Endometrium (tissue), 2 donors: Measurements from ENCODE around the gene MORN1.

Experiments used
- FAIRE-seq: peaks from 2 replicates; lab custom pipeline; 2012; peaks lifted over from hg19 to GRCh38; lab: Jason Lieb, UNC
- donor health status: control.
- donor health status: control.

MORN1 gene

GRCh38 chr1:2384941-2385481 is 6.3 kb downstream of the MORN1 start:
- FAIRE-seq = no peak

DNA sequence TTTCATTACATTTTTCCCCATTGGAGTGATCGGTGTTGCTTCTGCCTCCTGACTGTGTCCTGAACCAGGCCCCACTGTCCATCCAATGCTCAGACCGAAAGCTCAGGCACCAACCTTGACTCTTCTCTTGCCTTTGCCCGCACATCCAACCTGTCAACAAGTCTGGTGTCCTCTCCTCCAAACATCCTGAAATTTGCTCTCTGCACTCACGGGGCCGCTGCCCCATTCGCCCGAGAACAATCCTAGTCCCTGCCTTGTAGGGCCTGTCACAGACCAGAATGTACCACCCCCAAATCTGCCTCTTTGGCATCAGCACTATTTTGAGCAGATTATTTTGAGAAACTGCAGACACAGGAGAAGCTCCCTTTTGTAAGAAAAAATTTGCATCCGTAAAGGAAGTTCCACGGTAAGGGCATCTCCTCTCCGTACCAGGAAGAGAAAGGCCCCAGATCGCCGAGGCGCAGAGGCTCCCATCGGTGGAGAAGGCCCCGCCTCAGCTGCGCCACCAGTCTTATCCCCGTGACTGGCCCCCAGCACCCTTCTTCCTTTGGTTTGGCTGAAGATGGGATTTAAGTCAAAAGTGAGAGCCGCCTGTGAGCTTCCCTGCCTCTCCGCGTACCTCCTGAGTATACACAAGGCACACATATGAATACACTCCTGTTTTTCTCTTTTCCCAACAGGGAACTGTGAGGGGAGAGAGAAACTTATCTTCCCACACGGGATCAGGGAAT is 7.1 kb downstream of the MORN1 start:
- no peak for FAIRE-seq

- no peak for FAIRE-seq
Observed at GRCh38 chr1:2383576-2383975, 7.8 kb downstream of the MORN1 start.

- no peak for FAIRE-seq
Observed at GRCh38 chr1:2382621-2383361, 8.6 kb downstream of the MORN1 start.

- FAIRE-seq = no peak
Observed at GRCh38 chr1:2381741-2382620, 9.4 kb downstream of the MORN1 start.

- FAIRE-seq = no peak
Observed at GRCh38 chr1:2380816-2381591, 10.3 kb downstream of the MORN1 start.

DNA sequence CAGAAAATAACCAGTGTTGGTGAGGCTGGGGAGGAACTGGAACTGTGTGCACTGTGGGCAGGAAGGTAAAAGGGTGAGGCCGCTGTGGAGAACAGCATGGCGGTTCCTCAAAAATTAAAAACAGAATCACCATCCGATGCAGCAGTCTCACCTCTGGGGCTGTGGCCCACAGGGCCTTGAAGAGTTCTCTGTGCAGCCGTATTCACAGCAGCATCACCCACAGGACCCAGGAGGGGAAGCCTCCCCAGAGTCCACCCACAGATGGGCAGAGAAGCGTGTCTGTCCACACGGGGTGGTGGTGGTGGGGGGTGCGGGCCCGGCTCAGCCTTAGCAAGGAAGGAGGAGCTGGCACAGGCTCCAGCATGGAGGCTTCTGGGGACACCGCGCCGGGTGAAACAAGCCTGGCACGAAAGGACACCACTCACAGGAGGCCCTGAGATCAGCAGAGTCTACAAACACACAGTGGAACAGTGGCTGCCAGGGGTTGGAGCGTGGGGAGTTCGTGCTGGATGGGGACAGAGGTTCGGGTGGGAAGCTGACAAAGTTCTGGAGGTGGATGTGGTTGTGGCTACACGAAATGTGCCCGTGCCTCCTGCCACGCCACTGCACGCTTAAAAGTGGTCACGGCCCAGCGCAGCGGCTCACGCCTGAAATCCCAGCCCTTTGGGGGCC is 11.5 kb downstream of the MORN1 start:
- FAIRE-seq = no peak

DNA sequence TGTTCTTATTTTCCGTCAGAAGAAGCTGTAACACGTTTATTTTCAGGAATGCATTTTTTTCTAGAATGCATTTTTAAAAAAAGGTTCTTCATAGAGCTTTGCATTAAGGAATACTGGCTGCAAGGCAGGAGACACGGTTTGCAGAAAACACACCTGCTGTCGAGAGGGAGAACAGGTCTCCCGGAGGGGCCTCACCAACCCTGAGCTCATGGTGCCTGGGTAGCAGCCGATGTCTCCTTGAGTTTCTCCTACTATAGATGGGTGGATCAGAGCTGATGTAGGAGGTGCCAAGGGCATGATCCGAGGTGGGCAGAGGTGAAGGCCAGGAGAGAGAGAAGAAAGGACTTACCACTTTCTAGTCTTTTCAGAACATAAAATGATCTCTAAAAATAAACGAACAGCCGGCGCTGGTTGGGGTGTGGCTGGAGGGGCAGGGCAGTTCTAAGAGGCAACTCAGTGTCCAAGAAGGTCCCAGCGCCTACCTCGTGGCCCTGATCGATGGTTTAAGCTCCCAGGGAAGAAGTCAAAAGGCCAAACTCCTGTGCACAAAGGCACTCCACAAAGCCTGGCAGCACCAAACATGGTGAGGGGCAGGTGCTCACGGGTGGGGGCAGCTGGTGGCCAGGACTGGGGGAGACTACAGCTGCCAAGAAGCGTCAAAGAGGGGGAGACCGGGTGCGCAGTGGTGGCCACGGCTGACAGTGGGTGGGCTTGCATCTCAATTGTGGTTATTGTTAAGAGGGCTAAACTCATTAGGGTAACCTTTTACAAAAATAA is 12.2 kb downstream of the MORN1 start:
- no peak for FAIRE-seq

DNA sequence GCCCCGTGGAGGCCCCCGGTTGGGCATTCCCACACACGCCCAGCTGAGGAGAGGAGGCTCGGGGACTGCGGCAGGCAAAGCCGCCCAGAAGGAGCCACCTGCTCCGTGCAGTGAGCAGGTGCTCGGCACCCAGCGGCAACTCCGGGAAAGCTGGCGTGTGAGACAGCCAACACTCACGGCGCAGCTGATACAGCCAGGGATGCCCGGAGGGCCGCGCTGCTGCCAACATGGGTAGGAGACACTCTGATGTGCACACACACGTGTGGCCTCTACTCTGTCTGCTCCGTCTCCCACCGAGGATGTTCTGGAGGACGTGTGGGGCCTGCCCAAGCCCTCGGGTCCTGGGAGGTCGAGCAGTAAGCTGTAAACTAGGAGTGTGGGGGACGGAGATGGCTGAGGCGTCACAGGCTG is 12.9 kb downstream of the MORN1 start:
- FAIRE-seq = no peak

GRCh38 chr1:2377751-2378440 is 13.5 kb downstream of the MORN1 start:
- no peak for FAIRE-seq

DNA sequence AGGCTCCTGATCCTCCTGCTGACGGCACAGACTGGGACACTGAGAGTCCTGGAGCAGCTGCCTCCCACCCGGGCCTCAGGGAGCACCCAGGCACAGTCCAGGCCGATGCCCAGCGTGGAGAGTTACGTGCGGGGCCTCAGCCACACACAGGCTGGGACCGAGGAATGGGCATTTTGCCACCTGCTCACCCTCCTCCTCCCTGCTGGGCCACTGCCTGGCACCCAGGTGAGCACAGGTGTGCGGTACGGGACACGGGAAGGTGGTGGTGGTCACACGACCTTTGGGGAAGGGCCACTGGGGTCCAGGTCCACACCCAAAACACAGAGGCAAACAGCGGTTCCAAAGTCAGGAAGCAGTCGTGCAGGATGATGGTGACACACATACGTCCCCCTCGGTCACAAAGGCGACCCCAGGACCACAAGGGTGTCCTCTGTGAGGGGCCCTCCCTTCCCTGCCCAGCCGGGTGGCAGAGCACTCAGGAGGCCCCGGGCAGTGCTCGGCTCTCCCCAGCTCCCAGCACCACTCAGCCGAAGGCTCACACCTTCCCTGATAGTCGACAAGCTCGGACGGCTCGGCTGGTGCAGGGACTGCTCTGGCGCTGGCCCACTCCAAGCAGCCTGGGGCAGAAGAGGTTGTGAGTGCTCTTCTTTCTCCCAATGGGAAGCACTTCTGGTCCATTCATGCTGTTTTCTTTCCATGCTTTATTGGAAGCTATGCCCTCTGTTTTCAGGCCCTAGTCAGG is 14.3 kb downstream of the MORN1 start:
- FAIRE-seq = no peak

DNA sequence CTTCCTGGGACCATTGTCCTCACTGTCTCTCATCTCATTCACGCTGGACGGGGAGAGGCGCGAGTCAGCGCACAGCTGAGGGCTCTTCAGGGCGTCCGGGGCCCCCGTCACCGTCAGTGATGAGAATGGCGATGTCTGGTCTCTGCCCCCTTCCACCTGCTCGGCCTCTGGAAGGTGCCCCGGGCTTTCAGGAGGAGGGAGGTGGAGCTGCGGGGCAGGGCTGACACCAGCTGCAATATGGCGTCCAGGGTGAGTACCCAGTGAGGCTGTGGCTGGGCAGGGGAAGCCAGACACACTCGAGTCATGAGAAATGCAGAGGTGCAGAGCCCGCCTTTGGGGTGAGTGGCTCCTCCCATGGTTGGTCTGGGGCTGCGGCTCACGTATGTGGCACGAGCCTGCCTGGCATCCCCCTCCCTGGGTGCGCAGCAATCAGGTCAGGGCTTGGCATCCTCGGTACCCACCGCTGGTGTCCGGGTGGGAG is 15.1 kb downstream of the MORN1 start:
- FAIRE-seq = no peak

GRCh38 chr1:2375923-2376260 is 15.5 kb downstream of the MORN1 start:
- FAIRE-seq = no peak

DNA sequence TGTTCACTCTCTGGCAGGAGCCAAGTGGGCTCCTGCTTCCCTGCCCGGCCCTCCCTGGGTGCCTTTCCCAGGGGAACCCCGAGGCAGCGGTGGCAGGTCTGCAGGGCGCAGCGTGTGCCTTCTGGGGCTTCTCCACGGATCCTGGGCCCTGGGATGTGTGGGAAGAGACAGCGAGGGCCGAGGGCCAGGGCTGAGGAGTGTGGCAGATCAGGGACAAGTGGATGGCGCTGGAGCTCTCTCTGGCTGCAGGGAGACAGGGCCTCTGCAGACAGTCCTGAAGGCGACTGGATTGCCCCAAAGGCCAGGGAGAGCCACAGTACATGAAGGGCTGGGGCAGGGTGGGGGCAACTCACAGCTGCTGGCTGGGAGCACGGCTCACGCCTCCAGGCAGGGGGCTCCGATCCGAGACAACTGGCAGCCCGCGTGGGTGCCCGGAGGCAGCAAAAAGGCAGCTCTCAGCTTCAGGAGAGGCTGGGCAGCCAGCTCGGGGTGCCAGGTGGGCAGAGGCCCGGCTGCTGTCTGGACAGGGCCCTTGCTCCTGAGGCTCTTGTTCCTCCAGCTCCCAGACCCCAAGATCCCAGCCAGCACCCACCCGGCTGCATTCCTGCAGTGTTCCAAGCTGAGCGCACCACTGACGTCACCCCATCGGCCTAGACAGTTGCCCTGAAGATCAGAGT is 16.0 kb downstream of the MORN1 start:
- no peak for FAIRE-seq

DNA sequence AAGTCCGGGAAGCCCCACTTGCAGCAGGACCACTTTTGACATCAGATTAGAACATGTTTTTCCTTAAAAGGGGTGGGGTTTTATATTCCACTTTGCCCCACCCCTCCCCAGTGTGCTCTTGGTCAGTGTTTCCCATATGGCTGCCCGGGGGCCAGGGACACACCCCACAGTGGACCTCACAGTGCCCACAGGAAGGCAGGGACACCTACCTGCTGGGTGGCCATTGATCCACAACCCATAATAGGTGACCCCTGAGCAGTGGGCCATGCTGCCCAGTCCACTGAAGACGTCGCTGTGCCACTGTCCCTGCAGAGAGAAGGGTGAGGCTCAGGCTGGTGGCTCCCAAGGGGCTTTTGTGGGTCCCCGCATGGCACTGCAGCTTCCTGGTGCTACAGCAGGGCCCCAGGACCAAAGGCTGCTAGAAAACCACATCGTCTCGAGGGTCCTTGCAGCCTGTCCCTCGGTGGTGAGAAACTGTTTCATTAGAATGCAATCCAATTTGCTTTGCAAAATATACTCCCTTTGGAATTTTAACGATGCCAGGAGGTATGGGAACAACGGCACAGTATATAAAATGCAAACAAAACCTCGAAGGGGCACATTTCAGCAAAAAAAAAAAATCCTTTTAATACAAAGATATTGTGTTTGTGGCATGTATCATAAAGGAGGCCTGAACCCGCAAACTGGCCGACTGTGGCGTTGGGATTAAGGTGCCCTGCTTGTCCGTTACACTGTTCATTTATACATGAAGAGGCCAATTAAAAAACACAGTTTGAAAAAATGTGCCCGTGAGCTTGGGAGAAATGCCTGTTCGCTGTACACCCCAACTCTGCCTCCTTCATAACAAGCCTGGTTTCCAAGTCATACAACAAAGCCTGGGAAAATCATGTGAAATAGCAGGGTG is 16.9 kb downstream of the MORN1 start:
- no peak for FAIRE-seq

GRCh38 chr1:2373551-2374251 is 17.7 kb downstream of the MORN1 start:
- no peak for FAIRE-seq
